ENCODE data around the gene TFF2.

Gene TFF2

GRCh38 chr21:42347601-42348327 lies 3.0 kb downstream of the TFF2 start:
- H3K9ac ChIP-seq = no peak overlapping the region
- peaks cover 31% of the 10 kb centered on the region for H3K27me3 ChIP-seq (ENCODE audit: insufficient read depth, low read depth)
- no peak overlapping the region for H3K4me3 ChIP-seq (IDR thresholded peaks at IDR 0.05; ENCODE audit: insufficient read depth, low read depth, low read length)
- H3K79me2 ChIP-seq (ENCODE audit: insufficient read depth, low read depth) = no peaks in the 10 kb centered on the region
- H2AFZ ChIP-seq (ENCODE audit: low read depth) = no peak overlapping the region
- no peak overlapping the region for H3K27ac ChIP-seq
- no peak overlapping the region for H3K4me2 ChIP-seq
- H3K4me1 ChIP-seq (ENCODE audit: low read depth, poor library complexity, severe bottlenecking) = no peaks in the 10 kb centered on the region
- H3K36me3 ChIP-seq (ENCODE audit: insufficient read depth) = no peaks in the 10 kb centered on the region
- no peaks in the 10 kb centered on the region for H4K20me1 ChIP-seq (ENCODE audit: insufficient read depth)
- TF ChIP-seq CTCF (conservative IDR thresholded peaks at IDR 0.05; ENCODE audit: low read depth, low read length) = no peak

- no peak overlapping the region for H3K4me3 ChIP-seq (IDR thresholded peaks at IDR 0.05; ENCODE audit: insufficient read depth, low read depth, low read length)
- no peak overlapping the region for H3K27ac ChIP-seq
- no peak overlapping the region for H2AFZ ChIP-seq (ENCODE audit: low read depth)
- no peaks in the 10 kb centered on the region for H3K4me1 ChIP-seq (ENCODE audit: low read depth, poor library complexity, severe bottlenecking)
- H3K4me2 ChIP-seq = no peak overlapping the region
- H3K9ac ChIP-seq = no peak overlapping the region
- H3K36me3 ChIP-seq (ENCODE audit: insufficient read depth) = no peaks in the 10 kb centered on the region
- no peaks in the 10 kb centered on the region for H3K79me2 ChIP-seq (ENCODE audit: insufficient read depth, low read depth)
- H3K27me3 ChIP-seq (ENCODE audit: insufficient read depth, low read depth) = peaks cover 31% of the 10 kb centered on the region
- TF ChIP-seq CTCF (conservative IDR thresholded peaks at IDR 0.05; ENCODE audit: low read depth, low read length) = no peak
- no peaks in the 10 kb centered on the region for H4K20me1 ChIP-seq (ENCODE audit: insufficient read depth)
These were observed 3.8 kb downstream of the TFF2 start for GRCh38 chr21:42346866-42347600.

GRCh38 chr21:42346441-42346840 lies 4.4 kb downstream of the TFF2 start:
- no peaks in the 10 kb centered on the region for H3K79me2 ChIP-seq (ENCODE audit: insufficient read depth, low read depth)
- no peak overlapping the region for H3K4me2 ChIP-seq
- H3K4me3 ChIP-seq (IDR thresholded peaks at IDR 0.05; ENCODE audit: insufficient read depth, low read depth, low read length) = no peak overlapping the region
- H3K27me3 ChIP-seq (ENCODE audit: insufficient read depth, low read depth) = peaks cover 29% of the 10 kb centered on the region
- H3K4me1 ChIP-seq (ENCODE audit: low read depth, poor library complexity, severe bottlenecking) = no peaks in the 10 kb centered on the region
- H2AFZ ChIP-seq (ENCODE audit: low read depth) = no peak overlapping the region
- H3K36me3 ChIP-seq (ENCODE audit: insufficient read depth) = no peaks in the 10 kb centered on the region
- H4K20me1 ChIP-seq (ENCODE audit: insufficient read depth) = no peaks in the 10 kb centered on the region
- no peak for TF ChIP-seq CTCF (conservative IDR thresholded peaks at IDR 0.05; ENCODE audit: low read depth, low read length)
- no peak overlapping the region for H3K27ac ChIP-seq
- no peak overlapping the region for H3K9ac ChIP-seq

GRCh38 chr21:42344631-42345030 lies 6.2 kb downstream of the TFF2 start:
- Histone ChIP-seq H2AFZ (ENCODE audit: low read depth) (no peak overlapping the region), H3K27ac (no peak overlapping the region), H3K4me3 (IDR thresholded peaks at IDR 0.05; ENCODE audit: insufficient read depth, low read depth, low read length) (no peak overlapping the region), H3K27me3 (ENCODE audit: insufficient read depth, low read depth) (peaks cover 11% of the 10 kb centered on the region; the same call in 1 of the 2 replicates), H3K36me3 (ENCODE audit: insufficient read depth) (no peaks in the 10 kb centered on the region), H4K20me1 (ENCODE audit: insufficient read depth) (no peaks in the 10 kb centered on the region), H3K79me2 (ENCODE audit: insufficient read depth, low read depth) (no peaks in the 10 kb centered on the region), H3K4me2 (no peak overlapping the region), H3K4me1 (ENCODE audit: low read depth, poor library complexity, severe bottlenecking) (no peaks in the 10 kb centered on the region), H3K9ac (no peak overlapping the region)
- no peak for TF ChIP-seq CTCF (conservative IDR thresholded peaks at IDR 0.05; ENCODE audit: low read depth, low read length)
